ENCODE measurements around the gene INKA2. TPM values are rescaled to one million over a fixed set of nuclear protein-coding genes. Genes with fewer than 3 reads are reported as not detected.

INKA2 gene
- polyA plus RNA-seq, 3 donors: 1.8 to 6.6 (median 2.0) TPM

GRCh38 chr1:111736548-111737215, 2.5 kb downstream of the INKA2 start:
- H3K27me3 ChIP-seq (ENCODE audit: control insufficient read depth in 2 of 2, insufficient read depth in 2 of 2, low read length in 2 of 2): peaks cover 10 to 35% of the 10 kb centered on the region in 2 donors
- H3K36me3 Mint-ChIP-seq: peaks cover 20 to 29% of the 10 kb centered on the region in 2 donors
- peak overlapping the region in 1 of 2 donors; percentile 87 for H3K4me3 Mint-ChIP-seq

More at GRCh38 chr1:111736548-111737215, 2.5 kb downstream of the INKA2 start:
- Histone ChIP-seq H3K79me2 (ENCODE audit: insufficient read depth, low read length) (no peaks in the 10 kb centered on the region), H3K4me2 (replicated peaks; ENCODE audit: extremely low read depth, low read length, poor library complexity, severe bottlenecking) (no peak overlapping the region), H3K4me3 (replicated peaks in 1 of 3; ENCODE audit: low read depth in 2 of 3, low read length in 3 of 3) (no peak overlapping the region), H4K20me1 (ENCODE audit: insufficient read depth, low read length) (no peaks in the 10 kb centered on the region), H3K9ac (ENCODE audit: insufficient read depth, low read length, poor library complexity, severe bottlenecking) (no peak overlapping the region), H2AFZ (ENCODE audit: insufficient read depth, low read depth, low read length, poor library complexity, severe bottlenecking) (no peak overlapping the region), H3K36me3 (replicated peaks in 1 of 2; ENCODE audit: control insufficient read depth in 1 of 2, insufficient read depth in 2 of 2, low read length in 2 of 2) (no peaks in the 10 kb centered on the region), H3K4me1 (ENCODE audit: control insufficient read depth in 1 of 2, insufficient read depth in 2 of 2, low read length in 2 of 2) (peaks cover 78 to 83% of the 10 kb centered on the region in 2 donors), H3K9me3 (replicated peaks in 1 of 2; ENCODE audit: control insufficient read depth in 1 of 2, insufficient read depth in 1 of 2, low read length in 2 of 2) (peaks cover 0 to 4% of the 10 kb centered on the region in 2 donors), H3K27ac (ENCODE audit: low read depth in 1 of 2, low read length in 2 of 2) (no peak overlapping the region)
- no peak for DNase-seq
- H3K27me3 Mint-ChIP-seq (ENCODE audit: low read depth in 3 of 3): peaks cover 31 to 50% (median 41%) of the 10 kb centered on the region in 3 donors
- no peak for TF ChIP-seq CTCF (IDR thresholded peaks at IDR 0.05)
- peak overlapping the region in 1 of 7 donors; percentile 18 for H3K27ac Mint-ChIP-seq
- peaks cover 35% of the 10 kb centered on the region for H3K4me1 Mint-ChIP-seq
- WGBS (ENCODE audit: insufficient coverage): 71% methylated on average over 3 of the region's 4 CpGs
- intact Hi-C loops (cut with micrococcal nuclease): loop anchor here (10.0 kb wide), 4 partner anchors 122 to 772 kb away; partner anchors contain the start of genes ADORA3 (in 1 of the 2), DENND2D (in 1 of the 2), LRIF1 (in 1 of the 2) and RAP1A (in 1 of the 2)
- peaks cover 0 to 19% (median 6%) of the 10 kb centered on the region in 7 donors for H3K9me3 Mint-ChIP-seq

Measured in CD14-positive monocyte (primary cell).